ENCODE data around the gene BTF3.

BTF3 gene

GRCh38 chr5:73534971-73535370 lies 36.7 kb downstream of the BTF3 start:
- no peaks in the 10 kb centered on the region for H3K9me3 ChIP-seq
- no peak for DNase-seq
- TF ChIP-seq CTCF (IDR thresholded peaks at IDR 0.05; ENCODE audit: low read depth, low read length) = no peak
- H3K27me3 ChIP-seq = no peaks in the 10 kb centered on the region; the same call in none of the 2 replicates
- no peaks in the 10 kb centered on the region for H3K4me1 ChIP-seq
- H3K36me3 ChIP-seq = no peaks in the 10 kb centered on the region
- no peak overlapping the region for H3K4me3 ChIP-seq (ENCODE audit: low read depth, low read length)

- Histone ChIP-seq H3K27me3 (no peaks in the 10 kb centered on the region), H3K4me1 (no peaks in the 10 kb centered on the region), H3K36me3 (no peaks in the 10 kb centered on the region), H3K4me3 (ENCODE audit: low read depth, low read length) (no peak overlapping the region), H3K9me3 (no peaks in the 10 kb centered on the region)
- DNase-seq = no peak
- no peak for TF ChIP-seq CTCF (IDR thresholded peaks at IDR 0.05; ENCODE audit: low read depth, low read length)
Measured at GRCh38 chr5:73539730-73540129, 41.5 kb downstream of the BTF3 start.

- Histone ChIP-seq H3K4me1 (no peaks in the 10 kb centered on the region), H3K27me3 (no peaks in the 10 kb centered on the region), H3K4me3 (ENCODE audit: low read depth, low read length) (no peak overlapping the region), H3K9me3 (no peaks in the 10 kb centered on the region), H3K36me3 (no peaks in the 10 kb centered on the region)
- no peak for DNase-seq
- no peak for TF ChIP-seq CTCF (IDR thresholded peaks at IDR 0.05; ENCODE audit: low read depth, low read length)
Measured at GRCh38 chr5:73540192-73540591, 42.0 kb downstream of the BTF3 start.

- no peaks in the 10 kb centered on the region for H3K36me3 ChIP-seq
- H3K4me3 ChIP-seq (ENCODE audit: low read depth, low read length) = no peak overlapping the region
- H3K9me3 ChIP-seq = no peaks in the 10 kb centered on the region
- DNase-seq = no peak
- H3K27me3 ChIP-seq = no peaks in the 10 kb centered on the region
- no peaks in the 10 kb centered on the region for H3K4me1 ChIP-seq
- no peak for TF ChIP-seq CTCF (IDR thresholded peaks at IDR 0.05; ENCODE audit: low read depth, low read length)
Measured at GRCh38 chr5:73542020-73542419, 43.8 kb downstream of the BTF3 start.

- Histone ChIP-seq H3K27me3 (no peaks in the 10 kb centered on the region), H3K36me3 (no peaks in the 10 kb centered on the region), H3K4me1 (no peaks in the 10 kb centered on the region), H3K9me3 (no peaks in the 10 kb centered on the region), H3K4me3 (ENCODE audit: low read depth, low read length) (no peak overlapping the region)
- no peak for DNase-seq
- TF ChIP-seq CTCF (IDR thresholded peaks at IDR 0.05; ENCODE audit: low read depth, low read length) = no peak
Measured at GRCh38 chr5:73544429-73545402, 46.5 kb downstream of the BTF3 start.

- Histone ChIP-seq H3K36me3 (no peaks in the 10 kb centered on the region), H3K4me3 (ENCODE audit: low read depth, low read length) (no peak overlapping the region), H3K4me1 (no peaks in the 10 kb centered on the region), H3K9me3 (no peaks in the 10 kb centered on the region), H3K27me3 (no peaks in the 10 kb centered on the region)
- DNase-seq = no peak
- no peak for TF ChIP-seq CTCF (IDR thresholded peaks at IDR 0.05; ENCODE audit: low read depth, low read length)
Measured at GRCh38 chr5:73545403-73545779, 47.1 kb downstream of the BTF3 start.
